ENCODE data around the gene ADNP.

- TF ChIP-seq CTCF (conservative IDR thresholded peaks at IDR 0.05; ENCODE audit: low read depth in 2 of 2) (no peak), EZH2 (IDR thresholded peaks at IDR 0.05; ENCODE audit: low read depth, unreplicated experiment) (no peak), POLR2AphosphoS5 (IDR thresholded peaks at IDR 0.05; ENCODE audit: low read depth) (no peak), EZH2phosphoT487 (IDR thresholded peaks at IDR 0.05; ENCODE audit: unreplicated experiment) (no peak), CREB1 (CRISPR knock-in tag; IDR thresholded peaks at IDR 0.05; ENCODE audit: low read depth) (no peak), REST (IDR thresholded peaks at IDR 0.05; ENCODE audit: unreplicated experiment) (no peak), NANOG (IDR thresholded peaks at IDR 0.05; ENCODE audit: borderline replicate concordance) (no peak), ETS1 (IDR thresholded peaks at IDR 0.05) (no peak), STAT1 (IDR thresholded peaks at IDR 0.05; ENCODE audit: unreplicated experiment) (no peak), ZNF114 (CRISPR knock-in tag; IDR thresholded peaks at IDR 0.05) (no peak), ZNF331 (CRISPR knock-in tag; IDR thresholded peaks at IDR 0.05; ENCODE audit: low read depth) (no peak), JUNB (IDR thresholded peaks at IDR 0.05; ENCODE audit: unreplicated experiment) (no peak)
Measured at GRCh38 chr20:50857348-50857747, 73.9 kb downstream of the ADNP start.
